ENCODE measurements around the gene CCNE1. TPM values are rescaled to one million over a fixed set of nuclear protein-coding genes. Genes with fewer than 3 reads are reported as not detected.
"Not testable (repeated sequence)": the region's sequence is repeated elsewhere in the genome, so short reads cannot be mapped to it uniquely, and the experiment has no call there.

Gene CCNE1
- total RNA-seq, 1 donor from 2014 or later = 2.5 TPM

- peaks cover 2% of the 10 kb centered on the region for H3K27me3 ChIP-seq (ENCODE audit: control insufficient read depth, insufficient read depth, low read length)
- TF ChIP-seq CTCF (IDR thresholded peaks at IDR 0.05; ENCODE audit: insufficient read depth, low read length, poor library complexity, severe bottlenecking) = no peak
- H3K36me3 ChIP-seq (ENCODE audit: control insufficient read depth, insufficient read depth, low read length) = no peaks in the 10 kb centered on the region
- H3K4me3 ChIP-seq (ENCODE audit: low read depth, low read length) = no peak overlapping the region
- no peak for DNase-seq (ENCODE audit: low read depth)
Measured at GRCh38 chr19:29800100-29800825, 11.5 kb upstream of the CCNE1 start.

- not testable (repeated sequence) for H3K36me3 ChIP-seq (ENCODE audit: control insufficient read depth, insufficient read depth, low read length); H3K4me3 ChIP-seq (ENCODE audit: low read depth, low read length); H3K27me3 ChIP-seq (ENCODE audit: control insufficient read depth, insufficient read depth, low read length); DNase-seq (ENCODE audit: low read depth)
Measured at GRCh38 chr19:29803951-29804350, 7.8 kb upstream of the CCNE1 start.

- Histone ChIP-seq H3K4me3 (ENCODE audit: low read depth, low read length) (no peak overlapping the region), H3K36me3 (ENCODE audit: control insufficient read depth, insufficient read depth, low read length) (no peaks in the 10 kb centered on the region), H3K27me3 (ENCODE audit: control insufficient read depth, insufficient read depth, low read length) (no peaks in the 10 kb centered on the region)
- DNase-seq (ENCODE audit: low read depth) = no peak
- TF ChIP-seq CTCF (IDR thresholded peaks at IDR 0.05; ENCODE audit: insufficient read depth, low read length, poor library complexity, severe bottlenecking) = no peak
Measured at GRCh38 chr19:29804493-29804892, 7.3 kb upstream of the CCNE1 start.

DNA sequence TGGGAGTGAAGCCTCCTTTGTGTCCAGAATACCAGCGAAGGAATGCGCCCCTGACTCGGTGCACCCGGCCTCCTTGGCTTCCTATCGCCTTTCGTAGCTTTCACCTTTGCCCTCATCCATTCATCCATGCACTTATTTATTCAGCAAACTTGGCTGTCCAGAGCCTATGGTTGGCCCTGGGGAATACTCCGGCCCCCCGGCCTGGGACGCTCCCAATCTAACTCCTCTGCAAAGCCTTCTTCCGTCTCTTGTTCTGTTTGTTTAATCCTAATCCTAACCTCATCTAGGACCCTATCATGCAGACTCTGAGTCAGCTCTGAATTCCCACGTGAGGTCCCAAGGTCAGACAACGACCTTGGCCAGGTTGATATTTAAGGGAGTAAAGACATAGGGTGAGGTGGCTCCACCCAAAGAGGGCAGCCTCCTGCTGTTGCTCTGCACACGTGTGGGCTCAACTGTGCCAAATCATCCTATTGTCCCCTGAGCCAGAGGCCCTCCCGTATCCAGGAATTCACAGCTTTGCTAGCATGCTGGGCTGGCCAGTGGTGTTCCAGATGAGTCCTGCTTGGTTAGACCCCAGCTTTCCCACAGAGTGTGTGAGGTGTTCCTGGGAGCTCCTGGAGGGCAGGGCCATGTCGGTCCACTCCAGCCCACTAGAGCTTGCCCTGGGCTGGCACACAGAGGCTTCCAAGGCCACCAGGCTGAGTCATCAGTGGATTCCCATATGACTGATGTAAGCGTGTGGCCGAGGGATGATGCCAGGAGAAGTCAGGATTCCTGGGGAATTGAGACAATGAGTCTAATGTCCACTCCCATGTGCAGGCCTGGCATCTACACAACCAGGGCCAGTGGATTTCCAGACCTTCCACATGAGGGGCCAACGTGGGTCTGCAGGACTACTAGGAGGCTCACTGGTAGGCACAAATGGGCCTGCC is 6.5 kb upstream of the CCNE1 start:
- no peak for DNase-seq (ENCODE audit: low read depth)
- H3K27me3 ChIP-seq (ENCODE audit: control insufficient read depth, insufficient read depth, low read length) = no peaks in the 10 kb centered on the region
- no peak for TF ChIP-seq CTCF (IDR thresholded peaks at IDR 0.05; ENCODE audit: insufficient read depth, low read length, poor library complexity, severe bottlenecking)
- H3K36me3 ChIP-seq (ENCODE audit: control insufficient read depth, insufficient read depth, low read length) = no peaks in the 10 kb centered on the region
- H3K4me3 ChIP-seq (ENCODE audit: low read depth, low read length) = no peak overlapping the region

DNA sequence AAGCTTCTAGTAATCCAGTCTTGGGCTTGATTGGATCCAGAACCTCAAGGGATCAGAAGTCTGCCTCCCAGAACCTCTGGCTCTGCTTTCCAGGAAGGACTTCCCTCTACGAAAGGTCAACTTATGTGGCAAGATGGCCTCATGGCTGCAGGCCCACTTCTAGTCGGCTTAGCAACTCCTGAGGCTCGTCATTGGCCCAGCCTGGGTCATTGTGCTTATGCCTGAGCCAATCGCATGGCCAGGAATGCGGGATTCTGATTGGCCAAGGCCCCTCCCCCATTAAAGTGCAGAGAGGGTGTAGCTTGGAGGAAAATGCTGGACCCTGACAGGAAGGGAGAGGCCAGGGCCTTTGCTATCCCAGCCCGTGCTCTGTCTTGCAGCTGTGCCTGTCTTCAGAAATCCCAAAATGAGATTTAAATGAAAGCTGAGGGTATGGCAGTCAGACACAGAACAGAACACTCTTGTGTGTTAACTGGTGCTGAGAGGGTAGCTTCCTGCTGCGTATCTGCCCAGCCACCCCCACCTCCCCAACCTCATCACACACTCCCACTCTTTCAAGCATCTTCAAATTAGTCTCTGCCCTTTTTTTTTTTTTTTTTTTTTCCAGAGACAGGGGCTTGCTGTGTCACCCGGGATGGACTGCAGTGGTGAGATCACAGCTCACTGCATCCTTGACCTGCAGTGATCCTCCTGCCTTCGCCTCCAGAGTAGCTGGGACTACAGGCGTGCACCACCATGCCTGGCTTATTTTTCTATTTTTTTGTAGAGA is 5.5 kb upstream of the CCNE1 start:
- Histone ChIP-seq H3K27me3 (ENCODE audit: control insufficient read depth, insufficient read depth, low read length) (no peaks in the 10 kb centered on the region), H3K4me3 (ENCODE audit: low read depth, low read length) (no peak overlapping the region), H3K36me3 (ENCODE audit: control insufficient read depth, insufficient read depth, low read length) (no peaks in the 10 kb centered on the region)
- no peak for TF ChIP-seq CTCF (IDR thresholded peaks at IDR 0.05; ENCODE audit: insufficient read depth, low read length, poor library complexity, severe bottlenecking)
- DNase-seq (ENCODE audit: low read depth) = no peak

- no peaks in the 10 kb centered on the region for H3K36me3 ChIP-seq (ENCODE audit: control insufficient read depth, insufficient read depth, low read length)
- H3K4me3 ChIP-seq (ENCODE audit: low read depth, low read length) = no peak overlapping the region
- no peaks in the 10 kb centered on the region for H3K27me3 ChIP-seq (ENCODE audit: control insufficient read depth, insufficient read depth, low read length)
- DNase-seq (ENCODE audit: low read depth) = no peak
- TF ChIP-seq CTCF (IDR thresholded peaks at IDR 0.05; ENCODE audit: insufficient read depth, low read length, poor library complexity, severe bottlenecking) = no peak
Measured at GRCh38 chr19:29807178-29807577, 4.6 kb upstream of the CCNE1 start.

All from kidney epithelial cell (primary cell).